Measurements from ENCODE around the gene NAA16.
"Not testable (repeated sequence)": the region's sequence is repeated elsewhere in the genome, so short reads cannot be mapped to it uniquely, and the experiment has no call there.

Gene NAA16

GRCh38 chr13:41356385-41356648 is 45.2 kb downstream of the NAA16 start:
- DNase-seq, ATAC-seq: not testable (repeated sequence)

- DNase-seq (peak; percentile 17), ATAC-seq (peak; percentile 25)
Measured at GRCh38 chr13:41356786-41357185, 45.7 kb downstream of the NAA16 start.

- DNase-seq (no peak), ATAC-seq (no peak)
Measured at GRCh38 chr13:41361491-41361890, 50.4 kb downstream of the NAA16 start.

GRCh38 chr13:41364043-41364442 is 53.0 kb downstream of the NAA16 start:
- ATAC-seq, result no peak
- no peak for DNase-seq

GRCh38 chr13:41365631-41366030 is 54.6 kb downstream of the NAA16 start:
- ATAC-seq, result no peak
- DNase-seq, result no peak

- no peak for ATAC-seq
Measured at GRCh38 chr13:41370736-41371135, 59.7 kb downstream of the NAA16 start.

GRCh38 chr13:41377446-41377845 is 66.4 kb downstream of the NAA16 start:
- no peak for DNase-seq
- ATAC-seq, result no peak

More at GRCh38 chr13:41370736-41371135, 59.7 kb downstream of the NAA16 start:
- DNase-seq, result no peak

GRCh38 chr13:41382431-41382830 is 71.4 kb downstream of the NAA16 start:
- no peak for ATAC-seq
- no peak for DNase-seq

- DNase-seq (no peak), ATAC-seq (no peak)
Measured at GRCh38 chr13:41383386-41383785, 72.3 kb downstream of the NAA16 start.

GRCh38 chr13:41384749-41385503 is 73.9 kb downstream of the NAA16 start:
- no peak for ATAC-seq
- DNase-seq, result no peak

GRCh38 chr13:41386211-41386610 is 75.1 kb downstream of the NAA16 start:
- ATAC-seq (no peak), DNase-seq (no peak)

GRCh38 chr13:41387576-41387975 is 76.5 kb downstream of the NAA16 start:
- no peak for DNase-seq
- no peak for ATAC-seq

GRCh38 chr13:41388143-41388881 is 77.2 kb downstream of the NAA16 start:
- ATAC-seq, result no peak
- DNase-seq, result no peak

- ATAC-seq (no peak), DNase-seq (no peak)
Measured at GRCh38 chr13:41389580-41389979, 78.5 kb downstream of the NAA16 start.

- DNase-seq (no peak), ATAC-seq (no peak)
Measured at GRCh38 chr13:41394166-41394565, 83.1 kb downstream of the NAA16 start.

GRCh38 chr13:41398494-41399170 is 87.6 kb downstream of the NAA16 start:
- ATAC-seq (peak; percentile 30), DNase-seq (no peak)

GRCh38 chr13:41401366-41401765 is 90.3 kb downstream of the NAA16 start:
- no peak for DNase-seq

GRCh38 chr13:41402691-41403511 is 91.8 kb downstream of the NAA16 start:
- ATAC-seq (peak; percentile 51), DNase-seq (no peak)

More at GRCh38 chr13:41401366-41401765, 90.3 kb downstream of the NAA16 start:
- ATAC-seq, result no peak

- ATAC-seq, result no peak
Measured at GRCh38 chr13:41403983-41404382, 92.9 kb downstream of the NAA16 start.

GRCh38 chr13:41405367-41405766 is 94.3 kb downstream of the NAA16 start:
- DNase-seq (no peak), ATAC-seq (no peak)

More at GRCh38 chr13:41403983-41404382, 92.9 kb downstream of the NAA16 start:
- DNase-seq, result no peak

- DNase-seq, result no peak
Measured at GRCh38 chr13:41407380-41407779, 96.3 kb downstream of the NAA16 start.

GRCh38 chr13:41408121-41408520 is 97.1 kb downstream of the NAA16 start:
- no peak for DNase-seq
- ATAC-seq, result no peak

More at GRCh38 chr13:41407380-41407779, 96.3 kb downstream of the NAA16 start:
- no peak for ATAC-seq

Data from stimulated activated naive CD8-positive, alpha-beta T cell treated with anti-CD3 and anti-CD28 coated beads, Interleukin-15, Interleukin-2, amounts not matched to agents 100 U/mL and 50 U/mL, for 24 hours (primary cell).